OCI-LY7 (cell line): ENCODE measurements around the gene ISG15.

ENCODE experiments used
- EZH2phosphoT487 ChIP-seq: fragments of 200-600 bp; sonication (generic); IDR thresholded peaks from 2 replicates; pipeline ENCODE4 v1.6.1; 2018; ENCODE audit warnings: low read depth, borderline replicate concordance, mild to moderate bottlenecking, mixed run types, antibody characterized with exemption, low read length, moderate library complexity, mixed read lengths
- TF ChIP-seq, protein P1 (sequence below): fragments of 200-600 bp; sonication (generic); conservative IDR thresholded peaks from 2 replicates; pipeline ENCODE4 v1.5.1; 2014; ENCODE audit warnings: mild to moderate bottlenecking, antibody characterized with exemption, low read length, moderate library complexity, mixed read lengths

DNA sequence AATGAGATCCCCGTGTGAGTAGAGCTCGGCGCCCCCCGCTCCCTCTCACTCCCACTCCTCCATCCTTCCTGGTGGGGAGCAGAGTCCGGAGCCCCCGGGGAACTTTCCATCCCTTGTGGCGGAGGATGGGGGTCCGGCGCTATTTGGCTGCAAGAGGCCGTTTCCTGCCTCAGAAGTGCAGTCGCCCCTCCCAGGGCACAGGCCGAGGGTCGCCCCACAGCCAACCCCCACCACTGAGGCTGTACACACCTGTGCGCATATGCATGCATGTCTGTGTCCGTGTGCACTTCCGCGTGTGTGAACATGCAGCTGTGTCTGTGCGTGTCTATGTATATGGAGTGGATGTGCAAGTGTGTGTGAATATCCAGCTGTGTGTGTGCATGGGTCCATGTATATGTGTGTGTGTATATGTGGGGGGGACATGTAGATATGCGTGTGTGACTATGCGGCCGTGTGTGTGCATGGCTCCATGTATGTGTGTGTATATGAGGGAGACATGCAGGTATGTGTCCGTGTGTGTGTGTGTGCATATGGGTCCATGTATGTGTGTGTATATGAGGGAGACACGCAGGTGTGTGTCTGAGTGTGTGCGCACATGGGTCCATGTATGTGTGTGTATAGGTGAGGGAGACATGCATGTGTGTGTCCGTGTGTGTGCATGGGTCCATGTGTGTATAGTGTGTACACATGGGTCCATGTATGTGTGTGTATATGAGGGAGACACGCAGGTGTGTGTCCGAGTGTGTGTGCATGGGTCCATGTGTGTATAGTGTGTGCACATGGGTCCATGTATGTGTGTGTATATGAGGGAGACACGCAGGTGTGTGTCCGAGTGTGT, 38.9 kb downstream of the ISG15 start:
- TF ChIP-seq, protein P1, sequence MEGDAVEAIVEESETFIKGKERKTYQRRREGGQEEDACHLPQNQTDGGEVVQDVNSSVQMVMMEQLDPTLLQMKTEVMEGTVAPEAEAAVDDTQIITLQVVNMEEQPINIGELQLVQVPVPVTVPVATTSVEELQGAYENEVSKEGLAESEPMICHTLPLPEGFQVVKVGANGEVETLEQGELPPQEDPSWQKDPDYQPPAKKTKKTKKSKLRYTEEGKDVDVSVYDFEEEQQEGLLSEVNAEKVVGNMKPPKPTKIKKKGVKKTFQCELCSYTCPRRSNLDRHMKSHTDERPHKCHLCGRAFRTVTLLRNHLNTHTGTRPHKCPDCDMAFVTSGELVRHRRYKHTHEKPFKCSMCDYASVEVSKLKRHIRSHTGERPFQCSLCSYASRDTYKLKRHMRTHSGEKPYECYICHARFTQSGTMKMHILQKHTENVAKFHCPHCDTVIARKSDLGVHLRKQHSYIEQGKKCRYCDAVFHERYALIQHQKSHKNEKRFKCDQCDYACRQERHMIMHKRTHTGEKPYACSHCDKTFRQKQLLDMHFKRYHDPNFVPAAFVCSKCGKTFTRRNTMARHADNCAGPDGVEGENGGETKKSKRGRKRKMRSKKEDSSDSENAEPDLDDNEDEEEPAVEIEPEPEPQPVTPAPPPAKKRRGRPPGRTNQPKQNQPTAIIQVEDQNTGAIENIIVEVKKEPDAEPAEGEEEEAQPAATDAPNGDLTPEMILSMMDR, result no peak
- no peak for TF ChIP-seq EZH2phosphoT487
